GM21367 (cell line): Measurements from ENCODE around the gene MUS81.

Experiments
- ATAC-seq: cut with Tn5 transposase; IDR thresholded peaks from one replicate; pipeline ENCODE4 v1.9.1; 2021; ENCODE audit not compliant: unreplicated experiment

MUS81 gene

GRCh38 chr11:65859095-65859811 lies 980 bp upstream of the MUS81 start:
- ATAC-seq = peak; percentile 38

- ATAC-seq = no peak
These were observed 388 bp upstream of the MUS81 start for GRCh38 chr11:65859812-65860277.

- ATAC-seq = no peak
These were observed 902 bp downstream of the MUS81 start for GRCh38 chr11:65861165-65861505.

GRCh38 chr11:65861533-65862183 lies 1.4 kb downstream of the MUS81 start:
- ATAC-seq = no peak

GRCh38 chr11:65862191-65862735 lies 2.0 kb downstream of the MUS81 start:
- no peak for ATAC-seq

GRCh38 chr11:65862941-65863888 lies 3.0 kb downstream of the MUS81 start:
- no peak for ATAC-seq

- ATAC-seq = no peak
These were observed 3.9 kb downstream of the MUS81 start for GRCh38 chr11:65863889-65864705.

GRCh38 chr11:65864706-65865471 lies 4.7 kb downstream of the MUS81 start:
- ATAC-seq = no peak

- ATAC-seq = no peak
These were observed 5.4 kb downstream of the MUS81 start for GRCh38 chr11:65865550-65866172.

GRCh38 chr11:65866509-65867283 lies 6.5 kb downstream of the MUS81 start:
- ATAC-seq = no peak

- no peak for ATAC-seq
These were observed 7.2 kb downstream of the MUS81 start for GRCh38 chr11:65867284-65868071.

GRCh38 chr11:65868076-65868667 lies 7.9 kb downstream of the MUS81 start:
- ATAC-seq = no peak

- no peak for ATAC-seq
These were observed 8.7 kb downstream of the MUS81 start for GRCh38 chr11:65868907-65869306.

GRCh38 chr11:65869643-65870306 lies 9.5 kb downstream of the MUS81 start:
- ATAC-seq = no peak

GRCh38 chr11:65870307-65870658 lies 10.1 kb downstream of the MUS81 start:
- no peak for ATAC-seq

- ATAC-seq = no peak
These were observed 10.8 kb downstream of the MUS81 start for GRCh38 chr11:65870706-65871681.
